HEK293T (cell line): ENCODE data around the gene PLEKHA5.

Experiments used
- CTCF ChIA-PET: fragments of 350-600 bp; formaldehyde crosslinking; extraction: SDS; loops from one replicate; lab custom pipeline; 2021; ENCODE audit warnings: antibody characterized with exemption, inconsistent platforms; lab: Yijun Ruan, JAX
- POLR2A ChIA-PET: fragments of 350-600 bp; formaldehyde crosslinking; extraction: SDS; loops from one replicate; lab custom pipeline; 2020; ENCODE audit warnings: antibody characterized with exemption, inconsistent platforms; lab: Yijun Ruan, JAX
- DNase-seq: peaks from one replicate; pipeline ENCODE4 v3.0.0; 2012; ENCODE audit warnings: mixed read lengths; ENCODE audit errors: extremely low spot score
- ARNT ChIP-seq: fragments of 450-650 bp; IDR thresholded peaks from 2 replicates; pipeline ENCODE4 v1.6.1; 2017; ENCODE audit warnings: mild to moderate bottlenecking
- BHLHE40 ChIP-seq: fragments of 450-650 bp; IDR thresholded peaks from 2 replicates; pipeline ENCODE4 v1.6.1; 2016; ENCODE audit warnings: mild to moderate bottlenecking, moderate library complexity, borderline replicate concordance
- CTBP1 ChIP-seq: fragments of 450-650 bp; IDR thresholded peaks from 2 replicates; pipeline ENCODE4 v1.6.1; 2016; ENCODE audit warnings: borderline replicate concordance
- ELF4 ChIP-seq: fragments of 450-650 bp; IDR thresholded peaks from 2 replicates; pipeline ENCODE4 v1.6.1; 2017; ENCODE audit warnings: antibody characterized with exemption
- FOXA1 ChIP-seq: fragments of 450-650 bp; IDR thresholded peaks from 2 replicates; pipeline ENCODE4 v1.6.1; 2016; ENCODE audit warnings: mild to moderate bottlenecking
- FOXK2 ChIP-seq: fragments of 450-650 bp; IDR thresholded peaks from 2 replicates; pipeline ENCODE4 v1.6.1; 2016; ENCODE audit warnings: mild to moderate bottlenecking
- FOXM1 ChIP-seq: fragments of 450-650 bp; IDR thresholded peaks from 2 replicates; pipeline ENCODE4 v1.6.1; 2017; ENCODE audit warnings: mild to moderate bottlenecking, borderline replicate concordance
- HDGF ChIP-seq: fragments of 450-650 bp; IDR thresholded peaks from 2 replicates; pipeline ENCODE4 v1.6.1; 2017; ENCODE audit warnings: antibody characterized with exemption, borderline replicate concordance
- L3MBTL2 ChIP-seq: fragments of 450-650 bp; conservative IDR thresholded peaks from 2 replicates; pipeline ENCODE4 v1.6.1; 2016; ENCODE audit warnings: mild to moderate bottlenecking
- LEF1 ChIP-seq: fragments of 450-650 bp; IDR thresholded peaks from 2 replicates; pipeline ENCODE4 v1.6.1; 2017; ENCODE audit warnings: mild to moderate bottlenecking, borderline replicate concordance
- NFRKB ChIP-seq: fragments of 450-650 bp; IDR thresholded peaks from 2 replicates; pipeline ENCODE4 v1.6.1; 2016; ENCODE audit warnings: mild to moderate bottlenecking, moderate library complexity
- PKNOX1 ChIP-seq: fragments of 450-650 bp; IDR thresholded peaks from 2 replicates; pipeline ENCODE4 v1.6.1; 2016
- SP1 ChIP-seq: fragments of 450-650 bp; IDR thresholded peaks from 2 replicates; pipeline ENCODE4 v1.6.1; 2017
- SUZ12 ChIP-seq: fragments of 450-650 bp; IDR thresholded peaks from 2 replicates; pipeline ENCODE4 v1.6.1; 2016; ENCODE audit warnings: mild to moderate bottlenecking
- TARDBP ChIP-seq: fragments of 450-650 bp; IDR thresholded peaks from 2 replicates; pipeline ENCODE4 v1.6.1; 2016
- ZNF384 ChIP-seq: fragments of 450-650 bp; IDR thresholded peaks from 2 replicates; pipeline ENCODE4 v1.6.1; 2016

Gene PLEKHA5

GRCh38 chr12:19131025-19131444 is 1.5 kb downstream of the PLEKHA5 start:
- DNase-seq: peak; percentile 20
- TF ChIP-seq FOXA1: no peak
- no peak for TF ChIP-seq HDGF
- TF ChIP-seq FOXK2: 0 out of 2 replicates have a peak, but pooled peaks have one; percentile 17
- TF ChIP-seq CTBP1: no peak
- POLR2A ChIA-PET: interaction anchor here (1.6 kb wide), 1 partner anchor 8 kb away, joined by 8 read pairs; no protein-coding TSS in a partner anchor
- CTCF ChIA-PET: interaction anchor here (0.7 to 1.1 kb wide), 2 partner anchors 26 to 90 kb away, joined by 3 read pairs; no protein-coding TSS in a partner anchor

GRCh38 chr12:19138551-19138950 is 9.0 kb downstream of the PLEKHA5 start:
- CTCF ChIA-PET: interaction anchor here (0.6 kb wide), 1 partner anchor 494 kb away, joined by 8 read pairs; no protein-coding TSS in a partner anchor
- POLR2A ChIA-PET: interaction anchor here (2.3 kb wide), 1 partner anchor 8 kb away, joined by 8 read pairs; no protein-coding TSS in a partner anchor
- TF ChIP-seq BHLHE40 (no peak), SUZ12 (no peak), LEF1 (no peak), PKNOX1 (no peak), ARNT (no peak), TARDBP (no peak), HDGF (no peak), L3MBTL2 (no peak), NFRKB (no peak), FOXA1 (no peak), FOXM1 (no peak), SP1 (no peak), ELF4 (no peak), ZNF384 (no peak), FOXK2 (no peak)
- DNase-seq: no peak

- ChIA-PET POLR2A (interaction anchor here (2.3 kb wide), 1 partner anchor 8 kb away, joined by 8 read pairs; no protein-coding TSS in a partner anchor), CTCF (interaction anchor here (0.6 to 1.0 kb wide), 2 partner anchors 15 to 494 kb away, joined by 3 to 8 read pairs; no protein-coding TSS in a partner anchor)
- no peak for DNase-seq
- TF ChIP-seq FOXA1 (no peak), PKNOX1 (peak; percentile 70)
These were observed 9.4 kb downstream of the PLEKHA5 start for GRCh38 chr12:19138956-19139355.

- ChIA-PET CTCF (interaction anchor here (1.0 kb wide), 1 partner anchor 16 kb away, joined by 3 read pairs; no protein-coding TSS in a partner anchor), POLR2A (interaction anchor here (2.3 kb wide), 1 partner anchor 9 kb away, joined by 8 read pairs; no protein-coding TSS in a partner anchor)
- TF ChIP-seq NFRKB (no peak), SUZ12 (no peak), FOXA1 (no peak), HDGF (no peak), FOXK2 (no peak), PKNOX1 (no peak), L3MBTL2 (no peak), LEF1 (no peak), SP1 (no peak), ARNT (no peak), ELF4 (no peak), ZNF384 (no peak), CTBP1 (no peak), TARDBP (no peak), BHLHE40 (no peak)
- no peak for DNase-seq
These were observed 10.2 kb downstream of the PLEKHA5 start for GRCh38 chr12:19139615-19140194.

- POLR2A ChIA-PET: interaction anchor here (2.3 kb wide), 1 partner anchor 10 kb away, joined by 8 read pairs; no protein-coding TSS in a partner anchor
- CTCF ChIA-PET: no interaction called here
- no peak for DNase-seq
- TF ChIP-seq ZNF384 (no peak), FOXM1 (no peak)
These were observed 11.1 kb downstream of the PLEKHA5 start for GRCh38 chr12:19140381-19141236.

GRCh38 chr12:19142499-19142898 is 13.0 kb downstream of the PLEKHA5 start:
- DNase-seq: no peak
- TF ChIP-seq SP1 (no peak), CTBP1 (no peak), L3MBTL2 (no peak), NFRKB (no peak), LEF1 (no peak), SUZ12 (no peak), FOXA1 (no peak), BHLHE40 (no peak), ZNF384 (no peak), HDGF (no peak), FOXM1 (no peak), ARNT (no peak), TARDBP (no peak), PKNOX1 (no peak), FOXK2 (no peak), ELF4 (no peak)
- POLR2A ChIA-PET: interaction anchor here (0.7 kb wide), 1 partner anchor 737 kb away, joined by 3 read pairs; no protein-coding TSS in a partner anchor
- CTCF ChIA-PET: no interaction called here
